Measurements from ENCODE around the gene FAM227B. TPM values are rescaled to one million over a fixed set of nuclear protein-coding genes. Genes with fewer than 3 reads are reported as not detected.
"Not testable (repeated sequence)": the region's sequence is repeated elsewhere in the genome, so short reads cannot be mapped to it uniquely, and the experiment has no call there.

Gene FAM227B
- total RNA-seq, 2 donors from 2014 or later: 8.3 to 12.9 TPM

DNA sequence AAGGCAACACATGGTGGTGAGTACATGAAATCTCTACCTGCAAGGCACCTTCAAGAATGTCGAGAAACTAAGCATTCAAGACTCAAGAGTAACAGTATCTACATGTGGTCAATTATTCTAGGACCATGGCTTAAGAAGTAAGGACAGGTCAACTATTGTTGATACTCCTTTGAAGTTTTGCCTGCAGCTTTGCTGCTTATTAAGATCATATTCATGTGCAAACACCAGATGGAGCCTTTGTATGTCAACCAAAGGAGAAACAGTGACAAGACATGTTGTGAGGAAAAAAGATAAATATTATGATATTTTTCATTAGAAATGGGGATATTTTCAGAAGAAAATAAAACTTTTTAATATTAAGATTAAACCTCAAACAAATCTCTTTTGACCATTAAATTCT, 249.8 kb downstream of the FAM227B start:
- TF ChIP-seq POLR2AphosphoS5 (IDR thresholded peaks at IDR 0.05) (no peak), POLR2A (IDR thresholded peaks at IDR 0.05) (no peak)
- TF ChIP-seq, protein P1, sequence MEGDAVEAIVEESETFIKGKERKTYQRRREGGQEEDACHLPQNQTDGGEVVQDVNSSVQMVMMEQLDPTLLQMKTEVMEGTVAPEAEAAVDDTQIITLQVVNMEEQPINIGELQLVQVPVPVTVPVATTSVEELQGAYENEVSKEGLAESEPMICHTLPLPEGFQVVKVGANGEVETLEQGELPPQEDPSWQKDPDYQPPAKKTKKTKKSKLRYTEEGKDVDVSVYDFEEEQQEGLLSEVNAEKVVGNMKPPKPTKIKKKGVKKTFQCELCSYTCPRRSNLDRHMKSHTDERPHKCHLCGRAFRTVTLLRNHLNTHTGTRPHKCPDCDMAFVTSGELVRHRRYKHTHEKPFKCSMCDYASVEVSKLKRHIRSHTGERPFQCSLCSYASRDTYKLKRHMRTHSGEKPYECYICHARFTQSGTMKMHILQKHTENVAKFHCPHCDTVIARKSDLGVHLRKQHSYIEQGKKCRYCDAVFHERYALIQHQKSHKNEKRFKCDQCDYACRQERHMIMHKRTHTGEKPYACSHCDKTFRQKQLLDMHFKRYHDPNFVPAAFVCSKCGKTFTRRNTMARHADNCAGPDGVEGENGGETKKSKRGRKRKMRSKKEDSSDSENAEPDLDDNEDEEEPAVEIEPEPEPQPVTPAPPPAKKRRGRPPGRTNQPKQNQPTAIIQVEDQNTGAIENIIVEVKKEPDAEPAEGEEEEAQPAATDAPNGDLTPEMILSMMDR (IDR thresholded peaks at IDR 0.05): peak in 1 of 4 experiments; percentile 27
- H3K36me3 ChIP-seq: no peaks in the 10 kb centered on the region
- H3K9me3 ChIP-seq: no peaks in the 10 kb centered on the region
- DNase-seq (ENCODE audit: low spot score): no peak
- intact Hi-C loops (cut with DNase I): no loop called here
- no peak overlapping the region for H3K27ac ChIP-seq
- no peaks in the 10 kb centered on the region for H3K4me1 ChIP-seq (replicated peaks)
- 97% methylated on average over 1 of the region's 1 CpG for WGBS
- H3K4me3 ChIP-seq: no peak overlapping the region
- no peaks in the 10 kb centered on the region for H3K27me3 ChIP-seq (replicated peaks; ENCODE audit: insufficient read depth)

DNA sequence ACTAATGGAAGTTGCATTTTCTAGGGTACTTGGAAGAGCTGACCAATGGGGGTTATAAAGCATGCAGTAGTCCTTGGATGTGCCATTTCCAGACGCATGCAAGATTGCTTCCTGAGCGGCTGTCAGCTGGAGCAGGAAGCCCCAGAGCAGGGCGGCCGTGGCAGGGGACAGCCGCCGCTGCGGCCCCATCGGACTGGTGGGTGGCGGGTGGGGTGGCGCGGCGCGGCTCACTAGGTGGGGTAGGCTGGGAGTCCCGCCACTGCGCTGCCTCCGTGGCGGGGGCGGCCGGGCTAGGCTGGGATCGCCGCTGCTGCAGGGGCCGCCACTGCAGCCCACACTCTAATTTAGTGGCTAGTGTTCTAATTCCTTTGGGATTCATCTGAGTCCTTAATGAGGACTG, 254.1 kb downstream of the FAM227B start:
- no peak overlapping the region for H3K27ac ChIP-seq
- no peak for TF ChIP-seq POLR2AphosphoS5 (IDR thresholded peaks at IDR 0.05)
- TF ChIP-seq, protein P1 (IDR thresholded peaks at IDR 0.05): no peak
- TF ChIP-seq POLR2A (IDR thresholded peaks at IDR 0.05): no peak
- H3K27me3 ChIP-seq (replicated peaks; ENCODE audit: insufficient read depth): no peaks in the 10 kb centered on the region
- no peaks in the 10 kb centered on the region for H3K4me1 ChIP-seq (replicated peaks)
- H3K9me3 ChIP-seq: no peaks in the 10 kb centered on the region
- WGBS: 96% methylated on average over 22 of the region's 22 CpGs
- intact Hi-C loops (cut with DNase I): no loop called here
- no peaks in the 10 kb centered on the region for H3K36me3 ChIP-seq
- DNase-seq (ENCODE audit: low spot score): no peak
- H3K4me3 ChIP-seq: no peak overlapping the region

DNA sequence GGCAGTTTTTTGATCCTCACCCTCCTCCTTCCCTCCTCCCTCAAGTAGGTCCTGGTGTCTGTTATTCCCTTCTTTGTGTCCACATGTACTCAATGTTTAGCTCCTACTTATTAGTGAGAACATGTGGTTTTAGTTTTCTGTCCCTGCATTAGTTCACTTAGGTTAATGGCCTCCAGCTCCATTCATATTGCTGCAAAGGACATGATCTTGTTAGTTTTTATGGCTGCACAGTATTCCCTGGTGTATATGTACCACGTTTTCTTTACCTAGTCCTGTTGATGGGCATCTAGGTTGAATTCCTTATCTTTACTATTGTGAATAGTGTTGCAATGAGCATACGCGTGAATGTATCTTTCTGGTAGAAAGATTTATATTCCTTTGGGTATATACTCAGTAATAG, 259.2 kb downstream of the FAM227B start:
- no peak overlapping the region for H3K27ac ChIP-seq
- no peaks in the 10 kb centered on the region for H3K27me3 ChIP-seq (replicated peaks; ENCODE audit: insufficient read depth)
- DNase-seq (ENCODE audit: low spot score): no peak
- H3K9me3 ChIP-seq: no peaks in the 10 kb centered on the region
- H3K4me1 ChIP-seq (replicated peaks): no peaks in the 10 kb centered on the region
- H3K36me3 ChIP-seq: no peaks in the 10 kb centered on the region
- intact Hi-C loops (cut with DNase I): no loop called here
- WGBS: 80% methylated on average over 3 of the region's 3 CpGs
- H3K4me3 ChIP-seq: no peak overlapping the region
- TF ChIP-seq POLR2A (IDR thresholded peaks at IDR 0.05): no peak
- no peak for TF ChIP-seq POLR2AphosphoS5 (IDR thresholded peaks at IDR 0.05)
- TF ChIP-seq, protein P1 (IDR thresholded peaks at IDR 0.05): no peak

DNA sequence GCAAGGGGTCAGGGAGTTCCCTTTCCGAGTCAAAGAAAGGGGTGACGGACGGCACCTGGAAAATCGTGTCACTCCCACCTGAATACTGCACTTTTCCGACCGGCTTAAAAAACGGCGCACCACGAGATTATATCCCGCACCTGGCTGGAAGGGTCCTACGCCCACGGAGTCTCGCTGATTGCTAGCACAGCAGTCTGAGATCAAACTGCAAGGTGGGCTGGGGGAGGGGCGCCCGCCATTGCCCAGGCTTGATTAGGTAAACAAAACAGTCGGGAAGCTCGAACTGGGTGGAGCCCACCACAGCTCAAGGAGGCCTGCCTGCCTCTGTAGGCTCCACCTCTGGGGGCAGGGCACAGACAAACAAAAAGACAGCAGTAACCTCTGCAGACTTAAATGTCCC, 266.2 kb downstream of the FAM227B start:
- intact Hi-C loops (cut with DNase I); H3K4me1 ChIP-seq (replicated peaks); H3K27me3 ChIP-seq (replicated peaks; ENCODE audit: insufficient read depth); H3K27ac ChIP-seq; H3K36me3 ChIP-seq; H3K4me3 ChIP-seq; H3K9me3 ChIP-seq; DNase-seq (ENCODE audit: low spot score): not testable (repeated sequence)
- 87% methylated on average over 17 of the region's 17 CpGs for WGBS

DNA sequence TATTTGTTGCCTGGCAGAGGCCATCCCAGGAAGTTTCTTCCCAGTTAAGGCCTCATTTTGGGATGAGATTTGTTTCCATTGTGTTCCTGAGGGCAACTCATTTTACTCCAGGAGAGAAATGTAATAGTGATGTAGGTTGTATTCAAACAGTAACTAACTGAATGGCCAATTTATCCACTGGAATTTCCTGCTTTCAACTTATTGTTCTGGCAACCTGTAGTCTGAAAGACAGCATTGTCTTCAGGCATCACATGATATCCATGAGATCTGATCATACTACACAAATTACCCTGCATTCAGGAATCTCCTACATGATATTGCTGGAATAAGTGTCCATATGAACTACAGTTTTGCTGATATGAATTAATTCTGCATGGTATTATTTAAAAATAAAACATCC, 277.1 kb downstream of the FAM227B start:
- intact Hi-C loops (cut with DNase I): no loop called here
- Histone ChIP-seq H3K27me3 (replicated peaks; ENCODE audit: insufficient read depth) (no peaks in the 10 kb centered on the region), H3K4me3 (no peak overlapping the region), H3K4me1 (replicated peaks) (no peaks in the 10 kb centered on the region), H3K27ac (no peak overlapping the region), H3K36me3 (no peaks in the 10 kb centered on the region), H3K9me3 (no peaks in the 10 kb centered on the region)
- DNase-seq (ENCODE audit: low spot score): no peak
- no peak for TF ChIP-seq POLR2AphosphoS5 (IDR thresholded peaks at IDR 0.05)
- TF ChIP-seq, protein P1 (IDR thresholded peaks at IDR 0.05): no peak
- TF ChIP-seq POLR2A (IDR thresholded peaks at IDR 0.05): no peak
